CD14-positive monocyte (primary cell): ENCODE data around the gene ACAP1. TPM values are rescaled to one million over a fixed set of nuclear protein-coding genes. Genes with fewer than 3 reads are reported as not detected.

Experiments used
- DNase-seq, 3 donors: peaks; one replicate each; pipeline ENCODE4 v3.0.0-alpha.2; 2011 to 2022
- H2AFZ ChIP-seq: 2 replicates; pipeline ENCODE4 v1.6.0; 2012; ENCODE audit warnings: mild to moderate bottlenecking, low read depth, low read length, inconsistent platforms; ENCODE audit not compliant: insufficient read depth, poor library complexity, severe bottlenecking
- H3K27ac ChIP-seq, 2 donors: 1 replicate in 1 of 2; 2 replicates in 1 of 2; pipeline ENCODE4 v1.5.1; 2012 to 2013; ENCODE audit warnings: low read length in 2 of 2, control low read depth in 1 of 2, inconsistent platforms in 1 of 2, low read depth in 1 of 2, mild to moderate bottlenecking in 1 of 2
- H3K27me3 ChIP-seq, 2 donors: one replicate each; pipeline versions ENCODE4 v1.6.0 to v1.6.1; 2011 to 2013; ENCODE audit warnings: low read length in 2 of 2; ENCODE audit not compliant: control insufficient read depth in 2 of 2, insufficient read depth in 2 of 2
- H3K36me3 ChIP-seq, 2 donors: replicated peaks in 1 of 2; 1 replicate in 1 of 2; 2 replicates in 1 of 2; pipeline versions ENCODE4 v1.5.1 to v1.6.1; 2012 to 2013; ENCODE audit warnings: low read length in 2 of 2, control low read depth in 1 of 2, inconsistent platforms in 1 of 2, mild to moderate bottlenecking in 1 of 2; ENCODE audit not compliant: insufficient read depth in 2 of 2, control insufficient read depth in 1 of 2
- H3K4me1 ChIP-seq, 2 donors: 1 replicate in 1 of 2; 2 replicates in 1 of 2; pipeline versions ENCODE4 v1.5.1 to v1.6.1; 2012 to 2013; ENCODE audit warnings: low read length in 2 of 2, control low read depth in 1 of 2, inconsistent platforms in 1 of 2, mild to moderate bottlenecking in 1 of 2, moderate library complexity in 1 of 2; ENCODE audit not compliant: insufficient read depth in 2 of 2, control insufficient read depth in 1 of 2
- H3K4me2 ChIP-seq: replicated peaks from 2 replicates; pipeline ENCODE3; 2012; ENCODE audit warnings: low read length, moderate library complexity, mild to moderate bottlenecking; ENCODE audit not compliant: poor library complexity, severe bottlenecking; ENCODE audit errors: extremely low read depth
- H3K4me3 ChIP-seq, 3 experiments: fragments of 200-600 bp in 1 of 3; sonication (generic) in 1 of 3; replicated peaks in 1 of 3; 1 replicate in 2 of 3; 2 replicates in 1 of 3; pipeline ENCODE4 v1.5.1; 2011 to 2013; ENCODE audit warnings: low read length in 3 of 3, mild to moderate bottlenecking in 3 of 3, control low read depth in 2 of 3, low read depth in 2 of 3, inconsistent platforms in 1 of 3, moderate library complexity in 1 of 3
- H3K79me2 ChIP-seq: 2 replicates; pipeline ENCODE4 v1.6.0; 2012; ENCODE audit warnings: mild to moderate bottlenecking, control low read depth, inconsistent platforms, low read length, moderate library complexity; ENCODE audit not compliant: insufficient read depth
- H3K9ac ChIP-seq: 2 replicates; pipeline ENCODE4 v1.6.0; 2017; ENCODE audit warnings: low read length, mild to moderate bottlenecking; ENCODE audit not compliant: insufficient read depth, poor library complexity, severe bottlenecking
- H3K9me3 ChIP-seq, 2 donors: replicated peaks in 1 of 2; 1 replicate in 1 of 2; 2 replicates in 1 of 2; pipeline versions ENCODE4 v1.5.1 to v1.6.1; 2012 to 2013; ENCODE audit warnings: low read length in 2 of 2, control low read depth in 1 of 2; ENCODE audit not compliant: control insufficient read depth in 1 of 2, insufficient read depth in 1 of 2
- H4K20me1 ChIP-seq: 2 replicates; pipeline ENCODE4 v1.6.0; 2012; ENCODE audit warnings: mild to moderate bottlenecking, low read length, control low read depth, moderate library complexity; ENCODE audit not compliant: insufficient read depth
- H3K27ac Mint-ChIP-seq, 7 donors: one replicate each; pipeline ENCODE4 v1.8.0; 2020; ENCODE audit warnings: mild to moderate bottlenecking in 7 of 7, mixed read lengths in 7 of 7, moderate library complexity in 6 of 7, inconsistent platforms in 2 of 7
- H3K27me3 Mint-ChIP-seq, 3 donors: one replicate each; pipeline ENCODE4 v1.8.0; 2021 to 2022; ENCODE audit warnings: low read depth in 3 of 3, mild to moderate bottlenecking in 3 of 3, mixed read lengths in 3 of 3, moderate library complexity in 3 of 3, inconsistent platforms in 1 of 3
- H3K36me3 Mint-ChIP-seq, 2 donors: one replicate each; pipeline ENCODE4 v1.8.0; 2020; ENCODE audit warnings: mixed read lengths in 2 of 2, inconsistent platforms in 1 of 2, mild to moderate bottlenecking in 1 of 2
- H3K4me1 Mint-ChIP-seq: one replicate; pipeline ENCODE4 v1.8.0; 2020; ENCODE audit warnings: mild to moderate bottlenecking, mixed read lengths
- H3K4me3 Mint-ChIP-seq, 2 donors: one replicate each; pipeline ENCODE4 v1.8.0; 2020; ENCODE audit warnings: mild to moderate bottlenecking in 2 of 2, mixed read lengths in 2 of 2, moderate library complexity in 1 of 2
- H3K9me3 Mint-ChIP-seq, 7 donors: one replicate each; pipeline ENCODE4 v1.8.0; 2020 to 2022; ENCODE audit warnings: mixed read lengths in 7 of 7, mild to moderate bottlenecking in 6 of 7, moderate library complexity in 6 of 7, inconsistent platforms in 2 of 7
- CTCF ChIP-seq: fragments of 200-600 bp; IDR thresholded peaks from one replicate; pipeline ENCODE4 v1.8.0; 2022; ENCODE audit warnings: antibody characterized with exemption, mild to moderate bottlenecking
- WGBS: methylation state at CpG from one replicate; pipeline ENCODE4 v1.1.5; 2013; ENCODE audit warnings: missing lambda C conversion rate; ENCODE audit not compliant: insufficient coverage; 5-methylcytosine and 5-hydroxymethylcytosine counted together
- intact Hi-C, 2 donors: fragments of 100-400 bp; cut with micrococcal nuclease; formaldehyde crosslinking; loops; one replicate each; pipeline versions ENCODE4 v1.15.0 to v1.15.1; 2023
- polyA plus RNA-seq, 3 donors: library from polyadenylated mRNA; depleted of rRNA in 1 of 3; unstranded in 2 of 3; stranded (reverse) in 1 of 3; fragments of 300-500 nt in 2 of 3; fragments of >200 nt in 1 of 3; fragmentation: Illumina TruSeq in 2 of 3; gene quantifications; 1 replicate in 2 of 3; 2 replicates in 1 of 3; pipeline ENCODE4 v1.2.3, GENCODE V29; 2012 to 2021

The ACAP1 gene
- polyA plus RNA-seq, 3 donors: 32.1 to 68.5 (median 40.5) TPM

GRCh38 chr17:7383742-7384488 is 47.6 kb downstream of the ACAP1 start:
- Histone ChIP-seq H3K4me3 (peak overlapping the region in 2 of 3 experiments; percentile 8 to 69), H3K27me3 (peaks cover 34 to 59% of the 10 kb centered on the region in 2 donors), H3K36me3 (peaks cover 7 to 14% of the 10 kb centered on the region in 2 donors), H3K27ac (no peak overlapping the region), H3K9me3 (no peaks in the 10 kb centered on the region), H2AFZ (peak overlapping the region; percentile 71), H3K79me2 (no peaks in the 10 kb centered on the region), H3K4me2 (peak overlapping the region; percentile 82), H4K20me1 (no peaks in the 10 kb centered on the region), H3K9ac (peak overlapping the region; percentile 36), H3K4me1 (peaks cover 16 to 23% of the 10 kb centered on the region in 2 donors)
- intact Hi-C loops: no loop called here
- DNase-seq: peak; percentile 37 to 47 (median 43)
- peaks cover 50 to 65% (median 61%) of the 10 kb centered on the region in 3 donors for H3K27me3 Mint-ChIP-seq
- no peak overlapping the region for H3K27ac Mint-ChIP-seq
- peaks cover 23 to 24% of the 10 kb centered on the region in 2 donors for H3K36me3 Mint-ChIP-seq
- 11% methylated on average over 63 of the region's 65 CpGs for WGBS
- H3K9me3 Mint-ChIP-seq: peaks cover 5 to 17% (median 14%) of the 10 kb centered on the region in 7 donors
- TF ChIP-seq CTCF: no peak
- peak overlapping the region; percentile 62 to 76 for H3K4me3 Mint-ChIP-seq
- H3K4me1 Mint-ChIP-seq: peaks cover 18% of the 10 kb centered on the region

DNA sequence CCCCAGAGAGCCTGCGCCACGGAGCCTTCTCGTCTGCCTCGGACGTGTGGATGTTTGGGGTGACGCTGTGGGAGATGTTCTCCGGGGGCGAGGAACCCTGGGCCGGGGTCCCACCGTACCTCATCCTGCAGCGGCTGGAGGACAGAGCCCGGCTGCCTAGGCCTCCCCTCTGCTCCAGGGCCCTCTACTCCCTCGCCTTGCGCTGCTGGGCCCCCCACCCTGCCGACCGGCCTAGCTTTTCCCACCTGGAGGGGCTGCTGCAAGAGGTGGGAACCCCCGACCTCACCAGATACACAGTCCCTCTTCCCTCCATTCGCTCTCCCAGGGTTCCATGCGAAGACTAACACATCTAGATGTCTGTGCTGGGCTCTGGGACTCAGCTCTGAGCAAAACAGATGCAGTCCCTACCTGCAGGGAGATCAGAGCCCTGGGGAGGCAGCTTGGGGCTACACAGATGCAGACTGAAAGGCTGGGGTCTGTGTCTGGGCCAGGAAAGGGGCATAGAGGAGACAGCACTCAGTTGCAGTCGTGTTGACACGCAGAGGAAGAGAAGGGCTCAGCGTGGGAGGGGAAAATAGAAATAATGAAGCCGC is 48.3 kb downstream of the ACAP1 start:
- WGBS: 48% methylated on average over 16 of the region's 23 CpGs
- H3K27ac ChIP-seq: no peak overlapping the region
- Mint-ChIP-seq H3K27me3 (peaks cover 45 to 59% (median 57%) of the 10 kb centered on the region in 3 donors), H3K36me3 (peaks cover 30% of the 10 kb centered on the region in 2 donors), H3K9me3 (peaks cover 0 to 14% (median 9%) of the 10 kb centered on the region in 7 donors), H3K4me1 (peaks cover 18% of the 10 kb centered on the region), H3K27ac (peak overlapping the region in 2 of 7 donors; percentile 11 to 69), H3K4me3 (peak overlapping the region; percentile 62 to 76)
- TF ChIP-seq CTCF: no peak
- peak overlapping the region; percentile 71 for H2AFZ ChIP-seq
- H3K9ac ChIP-seq: peak overlapping the region; percentile 36
- H3K27me3 ChIP-seq: peaks cover 33 to 52% of the 10 kb centered on the region in 2 donors
- no peaks in the 10 kb centered on the region for H4K20me1 ChIP-seq
- intact Hi-C loops: loop anchor here in 1 of 2 donors (5.0 kb wide), 1 partner anchor 48 kb away; no protein-coding TSS in a partner anchor
- no peak for DNase-seq
- peaks cover 14 to 20% of the 10 kb centered on the region in 2 donors for H3K36me3 ChIP-seq
- no peaks in the 10 kb centered on the region for H3K9me3 ChIP-seq
- H3K4me3 ChIP-seq: peak overlapping the region in 2 of 3 experiments; percentile 8 to 69
- H3K4me1 ChIP-seq: peaks cover 16 to 23% of the 10 kb centered on the region in 2 donors
- H3K4me2 ChIP-seq: peak overlapping the region; percentile 82
- no peaks in the 10 kb centered on the region for H3K79me2 ChIP-seq
